ENCODE results near the gene IDE.
"Not testable (repeated sequence)": the region's sequence is repeated elsewhere in the genome, so short reads cannot be mapped to it uniquely, and the experiment has no call there.

DNA sequence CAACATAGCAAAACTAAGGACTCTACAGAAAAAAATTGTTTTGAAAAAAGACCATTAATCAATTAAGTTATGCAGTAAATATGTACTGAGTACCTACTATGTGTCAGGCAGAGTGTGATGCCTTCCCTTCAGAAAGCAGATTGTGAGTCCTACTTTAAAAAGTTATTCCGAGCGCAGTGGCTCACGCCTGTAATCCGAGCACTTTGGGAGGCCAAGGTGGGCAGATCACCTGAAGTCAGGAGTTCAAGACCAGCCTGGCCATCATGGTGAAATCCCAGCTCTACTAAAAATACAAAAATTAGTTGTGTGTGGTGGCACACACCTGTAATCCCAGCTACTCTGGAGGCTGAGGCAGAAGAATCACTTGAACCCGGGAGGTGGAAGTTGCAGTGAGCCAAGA lies 4.2 kb downstream of the IDE start:
- TF ChIP-seq, protein P1, sequence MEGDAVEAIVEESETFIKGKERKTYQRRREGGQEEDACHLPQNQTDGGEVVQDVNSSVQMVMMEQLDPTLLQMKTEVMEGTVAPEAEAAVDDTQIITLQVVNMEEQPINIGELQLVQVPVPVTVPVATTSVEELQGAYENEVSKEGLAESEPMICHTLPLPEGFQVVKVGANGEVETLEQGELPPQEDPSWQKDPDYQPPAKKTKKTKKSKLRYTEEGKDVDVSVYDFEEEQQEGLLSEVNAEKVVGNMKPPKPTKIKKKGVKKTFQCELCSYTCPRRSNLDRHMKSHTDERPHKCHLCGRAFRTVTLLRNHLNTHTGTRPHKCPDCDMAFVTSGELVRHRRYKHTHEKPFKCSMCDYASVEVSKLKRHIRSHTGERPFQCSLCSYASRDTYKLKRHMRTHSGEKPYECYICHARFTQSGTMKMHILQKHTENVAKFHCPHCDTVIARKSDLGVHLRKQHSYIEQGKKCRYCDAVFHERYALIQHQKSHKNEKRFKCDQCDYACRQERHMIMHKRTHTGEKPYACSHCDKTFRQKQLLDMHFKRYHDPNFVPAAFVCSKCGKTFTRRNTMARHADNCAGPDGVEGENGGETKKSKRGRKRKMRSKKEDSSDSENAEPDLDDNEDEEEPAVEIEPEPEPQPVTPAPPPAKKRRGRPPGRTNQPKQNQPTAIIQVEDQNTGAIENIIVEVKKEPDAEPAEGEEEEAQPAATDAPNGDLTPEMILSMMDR (IDR thresholded peaks at IDR 0.05): not testable (repeated sequence)
- not testable (repeated sequence) for TF ChIP-seq POLR2A (IDR thresholded peaks at IDR 0.05)

All from uterus (tissue), 2 donors.